GM19372 (cell line): ENCODE data around the gene ACAN.

ENCODE experiments used
- ATAC-seq: cut with Tn5 transposase; IDR thresholded peaks from one replicate; pipeline ENCODE4 v1.9.1; 2021; ENCODE audit warnings: mild to moderate bottlenecking, low read depth, moderate library complexity; ENCODE audit not compliant: unreplicated experiment

The ACAN gene

DNA sequence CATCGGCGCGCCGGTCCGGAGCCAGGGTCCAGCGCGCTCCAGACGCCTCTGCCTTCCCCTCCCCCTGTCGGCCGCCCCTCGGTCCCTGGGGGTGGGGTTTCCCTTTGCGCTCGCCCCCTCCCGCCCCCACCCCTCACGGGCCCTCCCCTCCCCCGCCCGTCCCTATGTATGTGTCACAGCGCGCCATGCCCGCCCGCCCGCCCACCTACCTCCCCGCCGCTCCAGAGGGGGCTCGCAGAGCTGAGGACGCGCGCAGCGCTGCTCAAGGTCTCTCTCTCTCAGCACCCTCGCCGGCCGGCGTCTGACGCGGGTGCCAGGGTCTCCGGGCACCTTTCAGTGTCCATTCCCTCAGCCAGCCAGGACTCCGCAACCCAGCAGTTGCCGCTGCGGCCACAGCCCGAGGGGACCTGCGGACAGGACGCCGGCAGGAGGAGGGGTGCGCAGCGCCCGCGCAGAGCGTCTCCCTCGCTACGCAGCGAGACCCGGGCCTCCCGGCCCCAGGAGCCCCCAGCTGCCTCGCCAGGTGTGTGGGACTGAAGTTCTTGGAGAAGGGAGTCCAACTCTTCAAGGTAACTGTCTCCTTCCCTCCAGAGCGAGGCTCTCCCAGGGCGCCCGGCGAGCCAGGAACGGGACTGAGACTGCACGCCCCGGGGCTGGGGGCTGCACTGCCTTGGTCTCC lies at the start of gene ACAN:
TSS of gene ACAN (plus strand) at position 196 of the 679 bp plus-strand sequence. CDS start 32,771 bp downstream, outside the sequence.
- ATAC-seq: no peak

GRCh38 chr15:88756521-88756920 lies 46.7 kb upstream of the ACAN start:
- ATAC-seq: no peak

GRCh38 chr15:88756921-88757320 lies 46.3 kb upstream of the ACAN start:
- ATAC-seq: no peak

- ATAC-seq: no peak
Measured at GRCh38 chr15:88759872-88760271, 43.4 kb upstream of the ACAN start.

- ATAC-seq: no peak
Measured at GRCh38 chr15:88764448-88764847, 38.8 kb upstream of the ACAN start.

- ATAC-seq: no peak
Measured at GRCh38 chr15:88765212-88765611, 38.0 kb upstream of the ACAN start.

DNA sequence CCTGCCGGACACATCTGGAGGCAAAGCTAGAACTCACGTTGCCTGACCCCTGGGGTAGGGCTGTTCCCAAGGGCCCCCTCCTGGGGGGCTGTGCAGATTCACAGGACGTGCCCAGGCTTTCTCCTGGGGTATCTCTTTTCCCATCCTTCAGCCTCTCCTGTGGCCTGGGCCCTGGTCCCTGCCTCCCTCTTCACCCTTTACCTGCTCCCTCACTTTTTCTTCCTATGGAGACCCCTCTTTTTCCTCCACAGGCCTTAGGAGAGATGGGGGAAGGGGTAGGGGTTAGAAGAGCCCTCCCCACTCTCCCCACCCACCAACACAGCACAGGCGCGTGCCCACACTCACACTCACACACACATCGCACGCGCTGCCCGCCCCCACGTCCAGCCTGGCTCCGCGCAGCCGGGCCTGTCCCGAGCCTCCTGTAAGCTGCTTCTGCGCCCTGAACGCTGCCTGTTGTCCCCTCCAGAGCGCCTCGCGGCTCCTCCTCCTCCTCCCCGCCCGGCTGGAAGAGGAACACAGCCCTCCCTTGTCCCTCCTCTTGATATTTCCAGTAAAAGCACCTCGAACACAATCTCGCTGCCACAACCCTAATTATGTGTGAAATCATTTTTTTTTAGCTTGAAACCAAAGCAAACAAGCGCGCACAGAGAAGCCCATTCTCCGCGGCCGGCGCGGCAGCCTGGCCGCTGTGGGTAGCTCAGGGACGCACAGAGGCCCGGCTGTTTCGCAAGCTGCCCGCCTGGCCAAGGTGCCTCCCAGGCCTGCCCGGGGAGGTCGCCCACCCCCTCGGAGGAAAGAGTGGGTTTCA lies 33.9 kb upstream of the ACAN start:
- ATAC-seq: no peak

- ATAC-seq: no peak
Measured at GRCh38 chr15:88775776-88776175, 27.5 kb upstream of the ACAN start.

GRCh38 chr15:88776646-88777045 lies 26.6 kb upstream of the ACAN start:
- ATAC-seq: no peak

DNA sequence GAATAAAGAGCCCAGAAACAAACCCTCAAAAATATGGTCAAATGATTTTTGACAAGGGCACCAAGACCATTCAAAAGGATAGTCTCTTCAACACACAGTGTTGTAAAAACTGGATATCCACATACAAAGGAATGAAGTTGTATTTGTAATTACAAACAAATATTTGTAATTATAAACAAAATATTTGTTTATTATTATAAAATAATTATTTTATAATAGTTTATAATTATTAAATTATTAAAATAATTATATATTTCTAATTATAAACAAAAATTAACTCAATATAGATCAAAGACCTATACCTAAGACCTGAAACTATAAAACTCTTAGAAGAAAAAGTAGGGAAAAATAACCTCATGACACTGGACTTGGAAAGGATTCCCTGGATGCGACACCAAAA lies 23.3 kb upstream of the ACAN start:
- ATAC-seq: no peak

DNA sequence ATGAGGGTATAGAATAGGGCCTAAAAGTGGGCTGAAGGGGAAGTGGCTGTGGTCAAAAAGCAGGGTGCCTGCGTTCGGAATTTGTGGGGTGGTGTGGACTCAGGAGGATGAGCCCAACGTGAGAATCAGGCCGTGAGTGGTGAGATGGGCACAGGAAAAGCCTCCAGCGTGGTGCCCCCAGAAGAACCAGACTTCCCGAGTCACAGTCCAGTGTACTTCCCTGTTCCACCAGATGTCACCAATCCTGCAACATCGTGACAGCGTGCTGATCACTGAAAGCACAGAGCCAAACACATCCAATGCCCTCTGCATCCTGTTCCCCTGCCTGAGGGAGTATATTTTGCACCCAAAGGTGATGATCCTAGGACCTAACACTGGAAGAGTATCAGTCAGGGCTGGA lies 20.8 kb upstream of the ACAN start:
- ATAC-seq: no peak

- ATAC-seq: no peak
Measured at GRCh38 chr15:88785217-88785616, 18.0 kb upstream of the ACAN start.

- ATAC-seq: no peak
Measured at GRCh38 chr15:88788036-88788435, 15.2 kb upstream of the ACAN start.

- no peak for ATAC-seq
Measured at GRCh38 chr15:88788816-88789215, 14.4 kb upstream of the ACAN start.

GRCh38 chr15:88790486-88790885 lies 12.8 kb upstream of the ACAN start:
- no peak for ATAC-seq

- ATAC-seq: no peak
Measured at GRCh38 chr15:88791637-88792036, 11.6 kb upstream of the ACAN start.

DNA sequence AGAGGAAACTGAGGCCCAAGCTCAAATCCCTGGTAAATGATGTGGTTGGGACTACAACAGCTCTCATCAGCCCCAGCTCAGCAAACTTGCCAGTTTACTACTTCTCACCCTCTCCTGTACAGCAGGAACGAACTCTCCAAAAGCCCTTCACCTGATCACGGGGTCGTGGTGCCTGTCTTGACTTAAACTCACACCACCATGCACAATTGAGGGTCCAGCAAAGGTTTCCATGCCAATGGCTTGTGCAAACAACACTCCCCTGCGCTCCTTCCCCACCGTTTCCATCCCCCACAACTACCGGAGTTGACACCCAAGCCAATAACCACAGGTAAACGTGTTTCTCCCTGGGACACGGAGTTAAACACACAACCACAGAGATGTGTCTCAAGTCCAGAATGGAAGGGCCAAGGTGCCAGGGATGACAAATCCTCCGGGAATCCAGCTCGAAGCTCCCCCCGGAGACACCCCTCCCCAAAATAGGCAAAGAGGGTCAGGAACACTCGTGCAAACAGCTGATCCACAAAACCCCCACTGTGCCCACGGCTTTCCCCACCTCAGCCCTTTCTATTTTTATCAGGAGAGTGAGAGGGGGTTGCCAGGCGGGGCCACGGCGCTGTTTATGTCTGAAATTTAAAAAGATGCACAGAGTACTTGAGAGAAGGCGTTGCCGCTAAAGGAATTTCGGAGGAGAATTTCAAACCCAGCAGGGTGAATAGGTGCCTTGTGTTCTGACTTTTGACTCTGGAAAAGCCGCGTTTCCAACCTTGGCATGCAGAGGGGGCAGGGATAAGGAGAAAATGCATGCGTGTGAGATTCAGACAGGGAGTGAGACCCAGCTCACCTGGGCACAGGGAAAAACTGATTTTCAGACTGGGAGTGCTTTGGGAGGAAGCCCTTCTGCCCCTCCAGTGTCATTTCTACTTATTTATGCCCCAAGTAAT lies 10.6 kb upstream of the ACAN start:
- no peak for ATAC-seq

- no peak for ATAC-seq
Measured at GRCh38 chr15:88794001-88794400, 9.2 kb upstream of the ACAN start.

DNA sequence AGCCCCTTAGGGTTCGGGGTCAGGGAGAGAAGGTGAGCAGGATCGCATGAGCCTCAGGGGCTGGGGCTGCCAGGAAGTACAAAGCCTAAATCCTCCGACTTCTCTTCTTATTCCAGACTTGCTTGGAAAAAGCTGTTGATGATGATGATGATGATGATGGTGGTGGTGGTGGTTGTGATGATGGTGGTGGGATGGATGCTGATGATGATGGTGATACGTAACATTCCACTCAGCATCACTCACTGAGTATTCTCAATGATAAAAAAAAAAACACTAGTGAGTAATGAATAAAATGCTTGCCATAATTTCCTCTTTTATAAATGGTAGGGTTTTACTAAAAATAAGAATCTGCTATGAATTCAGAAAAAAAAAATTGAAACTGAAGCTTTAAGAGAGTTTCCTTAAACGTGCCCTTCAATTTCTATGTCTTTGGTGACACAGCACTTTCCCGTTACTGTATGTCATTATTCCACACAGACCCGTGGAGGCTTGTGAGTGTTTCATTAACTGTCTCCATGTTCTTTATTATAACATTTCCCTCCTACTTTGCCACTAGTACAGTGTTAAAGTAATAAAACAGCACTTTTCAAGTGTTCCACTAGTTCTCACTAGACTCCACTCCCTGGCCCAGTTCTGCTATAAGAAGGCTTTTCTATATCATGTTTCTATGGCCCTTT lies 5.4 kb upstream of the ACAN start:
- no peak for ATAC-seq

- no peak for ATAC-seq
Measured at GRCh38 chr15:88799341-88799740, 3.9 kb upstream of the ACAN start.
